Neural cell (in vitro differentiated cells): ENCODE data around the gene LTB4R2. TPM values are rescaled to one million over a fixed set of nuclear protein-coding genes. Genes with fewer than 3 reads are reported as not detected.

Source experiments
- H2AFZ ChIP-seq: fragments of 200-600, 300-800 bp; sonication (generic), shearing (Covaris generic); 2 replicates; pipeline ENCODE4 v1.6.0; 2014; ENCODE audit warnings: low read depth, mild to moderate bottlenecking, antibody characterized with exemption, low read length, moderate library complexity
- H3F3A ChIP-seq: fragments of 200-600 bp; shearing (Covaris generic); 2 replicates; pipeline ENCODE4 v1.6.1; 2016; ENCODE audit warnings: mild to moderate bottlenecking, moderate library complexity, mixed read lengths, antibody characterized with exemption, low read length; ENCODE audit not compliant: insufficient read depth, poor library complexity, severe bottlenecking
- H3K27ac ChIP-seq: fragments of 200-600, 300-800 bp; sonication (generic), shearing (Covaris generic); 2 replicates; pipeline ENCODE4 v1.5.1; 2014; ENCODE audit warnings: mild to moderate bottlenecking, low read length, moderate library complexity
- H3K27me3 ChIP-seq: fragments of 300-800, 200-600 bp; sonication (generic), shearing (Covaris generic); 2 replicates; pipeline ENCODE4 v1.6.0; 2014; ENCODE audit warnings: mild to moderate bottlenecking, low read depth, low read length, moderate library complexity; ENCODE audit not compliant: insufficient read depth
- H3K36me3 ChIP-seq: fragments of 300-800, 200-600 bp; sonication (generic), shearing (Covaris generic); 2 replicates; pipeline ENCODE4 v1.5.1; 2014; ENCODE audit warnings: mild to moderate bottlenecking, antibody characterized with exemption, low read length, moderate library complexity; ENCODE audit not compliant: insufficient read depth
- H3K4me2 ChIP-seq: fragments of 300-800, 200-600 bp; sonication (generic), shearing (Covaris generic); 2 replicates; pipeline ENCODE4 v1.6.0; 2014; ENCODE audit warnings: mild to moderate bottlenecking, low read length
- H3K4me3 ChIP-seq: fragments of 300-800, 200-600 bp; sonication (generic), shearing (Covaris generic); 2 replicates; pipeline ENCODE4 v1.5.1; 2014; ENCODE audit warnings: mild to moderate bottlenecking, low read length, moderate library complexity
- H3K79me2 ChIP-seq: fragments of 200-600 bp; shearing (Covaris generic); replicated peaks from 2 replicates; pipeline ENCODE4 v1.6.0; 2014; ENCODE audit warnings: mild to moderate bottlenecking, low read length, moderate library complexity; ENCODE audit not compliant: insufficient read depth
- H3K9ac ChIP-seq: fragments of 300-800, 200-600 bp; sonication (generic), shearing (Covaris generic); 2 replicates; pipeline ENCODE4 v1.6.1; 2016; ENCODE audit warnings: mild to moderate bottlenecking, low read length, mixed read lengths
- H3K9me2 ChIP-seq: fragments of 200-600 bp; shearing (Covaris generic); 2 replicates; pipeline ENCODE4 v1.6.1; 2016; ENCODE audit warnings: mild to moderate bottlenecking, low read length, mixed read lengths; ENCODE audit not compliant: insufficient read depth
- H3K9me3 ChIP-seq: fragments of 200-600, 300-800 bp; sonication (generic), shearing (Covaris generic); 2 replicates; pipeline ENCODE4 v1.6.1; 2016; ENCODE audit warnings: mild to moderate bottlenecking, mixed run types, low read length, moderate library complexity, mixed read lengths
- H4K20me1 ChIP-seq: fragments of 200-600 bp; shearing (Covaris generic); 2 replicates; pipeline ENCODE4 v1.6.1; 2016; ENCODE audit warnings: mild to moderate bottlenecking, mixed run types; ENCODE audit not compliant: insufficient read depth
- EP300 ChIP-seq: fragments of 450-650 bp; conservative IDR thresholded peaks from 2 replicates; pipeline ENCODE4 v1.6.1; 2014; ENCODE audit warnings: antibody characterized with exemption, mild to moderate bottlenecking, moderate library complexity; ENCODE audit not compliant: poor library complexity, severe bottlenecking
- EZH2 ChIP-seq: fragments of 200-600, 300-800 bp; shearing (Covaris generic), sonication (generic); IDR thresholded peaks from 2 replicates; pipeline ENCODE4 v1.6.1; 2014; ENCODE audit warnings: antibody characterized with exemption, low read length, borderline replicate concordance, mild to moderate bottlenecking; ENCODE audit not compliant: insufficient read depth, poor library complexity, severe bottlenecking
- MXI1 ChIP-seq: fragments of 450-650 bp; conservative IDR thresholded peaks from 2 replicates; pipeline ENCODE4 v1.6.1; 2014; ENCODE audit warnings: antibody characterized with exemption, mild to moderate bottlenecking; ENCODE audit not compliant: poor library complexity, severe bottlenecking
- POLR2AphosphoS5 ChIP-seq: IDR thresholded peaks from 2 replicates; pipeline ENCODE4 v1.6.1; 2012
- RAD21 ChIP-seq: fragments of 450-650 bp; conservative IDR thresholded peaks from 2 replicates; pipeline ENCODE4 v1.6.1; 2014; ENCODE audit warnings: antibody characterized with exemption, mild to moderate bottlenecking, moderate library complexity
- SMC3 ChIP-seq: fragments of 450-650 bp; conservative IDR thresholded peaks from 2 replicates; pipeline ENCODE4 v1.6.1; 2014; ENCODE audit warnings: antibody characterized with exemption, mild to moderate bottlenecking, moderate library complexity; ENCODE audit not compliant: poor library complexity
- TAF1 ChIP-seq: IDR thresholded peaks from 2 replicates; pipeline ENCODE4 v1.6.1; 2012; ENCODE audit warnings: low read depth
- polyA plus RNA-seq: library from polyadenylated mRNA; depleted of rRNA; stranded (reverse); fragments of >200 nt; gene quantifications from 2 replicates; pipeline ENCODE4 v1.2.3, GENCODE V29; 2014
- TF ChIP-seq, protein P1 (sequence below): IDR thresholded peaks from 2 replicates; pipeline ENCODE4 v1.6.1; 2012; ENCODE audit warnings: borderline replicate concordance
- TF ChIP-seq, protein P2 (sequence below): fragments of 450-650 bp; IDR thresholded peaks from 2 replicates; pipeline ENCODE4 v1.5.1; 2014; ENCODE audit warnings: antibody characterized with exemption, mild to moderate bottlenecking, moderate library complexity; ENCODE audit not compliant: poor library complexity, severe bottlenecking

LTB4R2 gene
- polyA plus RNA-seq, 1 donor from 2014 or later: 5.0 TPM

DNA sequence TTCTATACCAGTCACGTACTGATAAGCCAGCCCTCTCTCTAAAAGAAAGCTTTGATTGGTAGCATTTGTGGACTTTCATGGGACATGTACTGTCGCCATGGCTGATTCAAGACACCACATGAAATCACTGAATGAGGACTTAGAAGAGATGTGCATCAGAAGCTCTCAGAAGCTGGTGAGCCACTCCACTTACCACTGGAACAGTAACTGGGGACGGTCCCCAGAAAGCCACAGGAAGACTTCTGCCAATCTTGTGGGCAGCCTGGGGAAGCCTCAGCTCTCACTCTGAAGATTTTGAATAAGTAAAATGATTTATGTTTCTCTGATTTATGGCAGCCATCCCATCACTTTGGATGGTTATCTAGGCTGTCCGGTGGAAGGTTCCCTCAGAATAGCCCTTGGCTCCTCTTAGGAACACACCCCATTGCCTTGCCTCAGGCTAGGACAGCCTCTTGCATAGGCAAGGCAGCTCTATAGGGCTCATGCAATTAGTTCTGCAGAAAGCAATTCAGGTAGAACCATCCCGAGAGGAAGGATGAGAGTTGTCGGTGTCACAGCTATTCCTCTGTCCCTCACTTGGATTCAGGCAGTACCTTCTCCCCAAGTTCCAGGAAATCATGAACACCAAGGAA, 20.2 kb upstream of the LTB4R2 start:
- no peak overlapping the region for H3K9ac ChIP-seq
- no peaks in the 10 kb centered on the region for H3K27me3 ChIP-seq
- no peak overlapping the region for H3K4me2 ChIP-seq
- no peaks in the 10 kb centered on the region for H4K20me1 ChIP-seq
- H2AFZ ChIP-seq: no peak overlapping the region
- no peaks in the 10 kb centered on the region for H3K36me3 ChIP-seq
- H3K27ac ChIP-seq: no peak overlapping the region
- TF ChIP-seq EP300: no peak
- no peak for TF ChIP-seq MXI1
- TF ChIP-seq, protein P1, sequence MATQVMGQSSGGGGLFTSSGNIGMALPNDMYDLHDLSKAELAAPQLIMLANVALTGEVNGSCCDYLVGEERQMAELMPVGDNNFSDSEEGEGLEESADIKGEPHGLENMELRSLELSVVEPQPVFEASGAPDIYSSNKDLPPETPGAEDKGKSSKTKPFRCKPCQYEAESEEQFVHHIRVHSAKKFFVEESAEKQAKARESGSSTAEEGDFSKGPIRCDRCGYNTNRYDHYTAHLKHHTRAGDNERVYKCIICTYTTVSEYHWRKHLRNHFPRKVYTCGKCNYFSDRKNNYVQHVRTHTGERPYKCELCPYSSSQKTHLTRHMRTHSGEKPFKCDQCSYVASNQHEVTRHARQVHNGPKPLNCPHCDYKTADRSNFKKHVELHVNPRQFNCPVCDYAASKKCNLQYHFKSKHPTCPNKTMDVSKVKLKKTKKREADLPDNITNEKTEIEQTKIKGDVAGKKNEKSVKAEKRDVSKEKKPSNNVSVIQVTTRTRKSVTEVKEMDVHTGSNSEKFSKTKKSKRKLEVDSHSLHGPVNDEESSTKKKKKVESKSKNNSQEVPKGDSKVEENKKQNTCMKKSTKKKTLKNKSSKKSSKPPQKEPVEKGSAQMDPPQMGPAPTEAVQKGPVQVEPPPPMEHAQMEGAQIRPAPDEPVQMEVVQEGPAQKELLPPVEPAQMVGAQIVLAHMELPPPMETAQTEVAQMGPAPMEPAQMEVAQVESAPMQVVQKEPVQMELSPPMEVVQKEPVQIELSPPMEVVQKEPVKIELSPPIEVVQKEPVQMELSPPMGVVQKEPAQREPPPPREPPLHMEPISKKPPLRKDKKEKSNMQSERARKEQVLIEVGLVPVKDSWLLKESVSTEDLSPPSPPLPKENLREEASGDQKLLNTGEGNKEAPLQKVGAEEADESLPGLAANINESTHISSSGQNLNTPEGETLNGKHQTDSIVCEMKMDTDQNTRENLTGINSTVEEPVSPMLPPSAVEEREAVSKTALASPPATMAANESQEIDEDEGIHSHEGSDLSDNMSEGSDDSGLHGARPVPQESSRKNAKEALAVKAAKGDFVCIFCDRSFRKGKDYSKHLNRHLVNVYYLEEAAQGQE: no peak
- no peak for TF ChIP-seq SMC3
- no peak for TF ChIP-seq RAD21
- TF ChIP-seq, protein P2, sequence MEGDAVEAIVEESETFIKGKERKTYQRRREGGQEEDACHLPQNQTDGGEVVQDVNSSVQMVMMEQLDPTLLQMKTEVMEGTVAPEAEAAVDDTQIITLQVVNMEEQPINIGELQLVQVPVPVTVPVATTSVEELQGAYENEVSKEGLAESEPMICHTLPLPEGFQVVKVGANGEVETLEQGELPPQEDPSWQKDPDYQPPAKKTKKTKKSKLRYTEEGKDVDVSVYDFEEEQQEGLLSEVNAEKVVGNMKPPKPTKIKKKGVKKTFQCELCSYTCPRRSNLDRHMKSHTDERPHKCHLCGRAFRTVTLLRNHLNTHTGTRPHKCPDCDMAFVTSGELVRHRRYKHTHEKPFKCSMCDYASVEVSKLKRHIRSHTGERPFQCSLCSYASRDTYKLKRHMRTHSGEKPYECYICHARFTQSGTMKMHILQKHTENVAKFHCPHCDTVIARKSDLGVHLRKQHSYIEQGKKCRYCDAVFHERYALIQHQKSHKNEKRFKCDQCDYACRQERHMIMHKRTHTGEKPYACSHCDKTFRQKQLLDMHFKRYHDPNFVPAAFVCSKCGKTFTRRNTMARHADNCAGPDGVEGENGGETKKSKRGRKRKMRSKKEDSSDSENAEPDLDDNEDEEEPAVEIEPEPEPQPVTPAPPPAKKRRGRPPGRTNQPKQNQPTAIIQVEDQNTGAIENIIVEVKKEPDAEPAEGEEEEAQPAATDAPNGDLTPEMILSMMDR: no peak
- no peak for TF ChIP-seq EZH2
- TF ChIP-seq TAF1: no peak
- TF ChIP-seq POLR2AphosphoS5: no peak
- H3K9me3 ChIP-seq: no peaks in the 10 kb centered on the region
- H3K4me3 ChIP-seq: no peak overlapping the region
- H3F3A ChIP-seq: no peaks in the 10 kb centered on the region
- H3K79me2 ChIP-seq: no peaks in the 10 kb centered on the region
- H3K9me2 ChIP-seq: no peaks in the 10 kb centered on the region

DNA sequence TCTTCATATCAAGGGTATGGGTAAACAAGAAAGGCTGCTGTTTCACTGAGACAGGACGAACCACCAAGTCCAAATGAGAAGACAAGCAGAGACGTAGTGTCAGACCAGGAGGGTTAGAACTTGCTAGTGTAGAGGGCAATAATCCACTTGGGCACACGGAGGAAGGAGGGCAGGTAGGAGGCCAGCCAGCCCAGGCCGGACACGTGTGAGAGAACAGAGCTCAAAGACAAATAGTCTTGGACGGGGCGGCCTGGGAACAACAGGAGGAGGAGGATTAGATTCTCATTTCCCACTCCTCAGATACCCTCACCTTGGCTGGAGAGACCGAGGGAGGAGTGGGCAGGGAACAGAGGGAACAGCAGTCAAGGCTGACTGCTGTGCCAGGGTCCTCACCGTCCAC, 19.2 kb upstream of the LTB4R2 start:
- no peak overlapping the region for H3K4me2 ChIP-seq
- H3K36me3 ChIP-seq: no peaks in the 10 kb centered on the region
- H3K9me2 ChIP-seq: no peaks in the 10 kb centered on the region
- no peaks in the 10 kb centered on the region for H3K27me3 ChIP-seq
- no peak overlapping the region for H3K9ac ChIP-seq
- no peak overlapping the region for H2AFZ ChIP-seq
- TF ChIP-seq TAF1 (no peak), POLR2AphosphoS5 (no peak), RAD21 (no peak), EP300 (no peak), EZH2 (no peak), SMC3 (no peak), MXI1 (no peak)
- TF ChIP-seq, protein P2: no peak
- TF ChIP-seq, protein P1: no peak
- no peaks in the 10 kb centered on the region for H3K79me2 ChIP-seq
- no peaks in the 10 kb centered on the region for H4K20me1 ChIP-seq
- H3K27ac ChIP-seq: no peak overlapping the region
- no peak overlapping the region for H3K4me3 ChIP-seq
- no peaks in the 10 kb centered on the region for H3F3A ChIP-seq
- no peaks in the 10 kb centered on the region for H3K9me3 ChIP-seq
